K562 (cell line): ENCODE data around the gene CHCHD6.

Experiments
- CREB3L1 ChIP-seq: fragments of 450-650 bp; IDR thresholded peaks from 2 replicates; pipeline ENCODE4 v1.6.1; 2014; ENCODE audit warnings: low read depth, mild to moderate bottlenecking, moderate library complexity, borderline replicate concordance
- CTCF ChIP-seq, 3 experiments: IDR thresholded peaks in 2 of 3; conservative IDR thresholded peaks in 1 of 3; 2 replicates each; pipeline ENCODE4 v1.5.1; 2011 to 2012; ENCODE audit warnings: low read length in 3 of 3, mild to moderate bottlenecking in 3 of 3, control low read depth in 2 of 3, improper control_type of control experiment in 1 of 3, inconsistent platforms in 1 of 3, low read depth in 1 of 3, mixed read lengths in 1 of 3, moderate library complexity in 1 of 3; ENCODE audit not compliant: insufficient read depth in 2 of 3
- E2F1 ChIP-seq: sonication (generic); formaldehyde crosslinking; IDR thresholded peaks from 2 replicates; pipeline ENCODE4 v1.8.1; 2023; ENCODE audit warnings: mild to moderate bottlenecking, missing genetic modification reagents, moderate library complexity
- FOS ChIP-seq: IDR thresholded peaks from 3 replicates; pipeline ENCODE4 v1.6.1; 2011; ENCODE audit not compliant: insufficient read length; ENCODE audit errors: extremely low read depth
- PRMT5 ChIP-seq: sonication (generic); formaldehyde crosslinking; IDR thresholded peaks from 2 replicates; pipeline ENCODE4 v1.5.0; 2020; ENCODE audit warnings: missing genetic modification reagents
- RAD21 ChIP-seq, 2 experiments: fragments of 250-450 bp in 1 of 2; fragments of 450-650 bp in 1 of 2; sonication (Bioruptor Pico) in 1 of 2; formaldehyde crosslinking in 1 of 2; IDR thresholded peaks in 1 of 2; conservative IDR thresholded peaks in 1 of 2; 2 replicates each; pipeline versions ENCODE4 v1.4.0 to v1.8.0; 2020 to 2022; ENCODE audit warnings: mild to moderate bottlenecking in 2 of 2, moderate library complexity in 1 of 2
- SIN3A ChIP-seq, 2 experiments: fragments of 150-350 bp in 1 of 2; IDR thresholded peaks; 2 replicates each; pipeline ENCODE4 v1.6.1; 2011 to 2016; ENCODE audit warnings: borderline replicate concordance in 2 of 2, low read depth in 2 of 2, low read length in 2 of 2, mild to moderate bottlenecking in 2 of 2, moderate library complexity in 2 of 2; ENCODE audit not compliant: control insufficient read depth in 1 of 2
- THAP7 ChIP-seq: fragments of 250-450 bp; sonication (Bioruptor Pico); IDR thresholded peaks from 2 replicates; pipeline ENCODE4 v1.5.0; 2021
- ZC3H11A ChIP-seq: IDR thresholded peaks from 2 replicates; pipeline ENCODE4 v1.6.1; 2012; ENCODE audit warnings: low read depth, low read length, improper control_type of control experiment
- ZNF232 ChIP-seq: sonication (generic); formaldehyde crosslinking; IDR thresholded peaks from 2 replicates; pipeline ENCODE4 v1.8.0; 2022; ENCODE audit warnings: mild to moderate bottlenecking, missing genetic modification reagents
- ZNF263 ChIP-seq: sonication (generic); formaldehyde crosslinking; IDR thresholded peaks from 2 replicates; pipeline ENCODE4 v1.8.0; 2022; ENCODE audit warnings: mild to moderate bottlenecking, missing genetic modification reagents, borderline replicate concordance
- ZNF3 ChIP-seq: fragments of 250-450 bp; sonication (Bioruptor Pico); IDR thresholded peaks from 2 replicates; pipeline ENCODE4 v1.5.0; 2021; ENCODE audit warnings: mild to moderate bottlenecking, moderate library complexity
- ZZZ3 ChIP-seq: fragments of 450-650 bp; IDR thresholded peaks from 2 replicates; pipeline ENCODE4 v1.6.1; 2016; ENCODE audit warnings: antibody characterized with exemption, mild to moderate bottlenecking, moderate library complexity

- no peak for TF ChIP-seq CTCF (IDR thresholded peaks at IDR 0.05 in 2 of 3, conservative IDR thresholded peaks at IDR 0.05 in 1 of 3; ENCODE audit: insufficient read depth in 2 of 3, low read depth in 1 of 3, low read length in 3 of 3)
- no peak for TF ChIP-seq PRMT5
- TF ChIP-seq RAD21 (CRISPR knock-in tag; conservative IDR thresholded peaks at IDR 0.05 in 1 of 2, IDR thresholded peaks at IDR 0.05 in 1 of 2), result no peak
- TF ChIP-seq ZZZ3, result no peak
- TF ChIP-seq CREB3L1, result no peak
- TF ChIP-seq SIN3A (IDR thresholded peaks at IDR 0.05; ENCODE audit: borderline replicate concordance in 2 of 2, control insufficient read depth in 1 of 2, low read depth in 2 of 2, low read length in 2 of 2), result no peak
- TF ChIP-seq E2F1 (CRISPR knock-in tag), result no peak
- TF ChIP-seq ZNF3 (CRISPR knock-in tag), result no peak
- no peak for TF ChIP-seq ZNF263 (CRISPR knock-in tag)
- TF ChIP-seq ZNF232, result no peak
- TF ChIP-seq THAP7 (CRISPR knock-in tag), result no peak
- TF ChIP-seq FOS, result no peak
- no peak for TF ChIP-seq ZC3H11A
Measured at GRCh38 chr3:126691765-126692164, 12.3 kb upstream of the CHCHD6 start.
